ENCODE data around the gene GPR137B.

GPR137B gene

DNA sequence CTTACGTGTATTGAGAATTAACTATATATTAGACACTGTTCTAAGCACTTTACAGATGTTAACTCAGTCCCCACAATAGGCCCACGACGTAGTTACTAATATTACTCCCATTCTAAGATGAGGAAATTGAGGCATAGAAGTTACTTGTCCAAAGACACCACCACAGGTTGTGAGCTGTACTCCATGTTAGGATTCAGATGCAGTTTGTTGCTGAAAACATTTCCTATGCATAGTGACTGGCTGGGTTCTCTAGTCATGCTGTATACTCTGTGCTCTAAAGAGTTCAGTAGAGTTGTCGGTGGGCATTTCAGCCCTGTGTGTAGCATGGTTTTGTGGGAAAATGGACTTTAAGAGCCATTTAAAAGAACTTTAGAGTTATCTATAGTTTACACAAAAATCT is 65.2 kb downstream of the GPR137B start:
- in situ Hi-C loops (cut with MboI; ENCODE audit: low sequenced_read_pairs, unreplicated experiment), result no loop called here
- no peak for TF ChIP-seq CTCF (IDR thresholded peaks at IDR 0.05; ENCODE audit: borderline replicate concordance, control extremely low read depth, extremely low read depth, insufficient read depth, missing control alignments)
- no peak for DNase-seq (ENCODE audit: low spot score)

- in situ Hi-C loops (cut with MboI; ENCODE audit: low sequenced_read_pairs, unreplicated experiment), result no loop called here
- DNase-seq (ENCODE audit: low spot score), result no peak
- TF ChIP-seq CTCF (IDR thresholded peaks at IDR 0.05; ENCODE audit: borderline replicate concordance, control extremely low read depth, extremely low read depth, insufficient read depth, missing control alignments), result no peak
Observed at GRCh38 chr1:236209185-236209584, 66.8 kb downstream of the GPR137B start.

DNA sequence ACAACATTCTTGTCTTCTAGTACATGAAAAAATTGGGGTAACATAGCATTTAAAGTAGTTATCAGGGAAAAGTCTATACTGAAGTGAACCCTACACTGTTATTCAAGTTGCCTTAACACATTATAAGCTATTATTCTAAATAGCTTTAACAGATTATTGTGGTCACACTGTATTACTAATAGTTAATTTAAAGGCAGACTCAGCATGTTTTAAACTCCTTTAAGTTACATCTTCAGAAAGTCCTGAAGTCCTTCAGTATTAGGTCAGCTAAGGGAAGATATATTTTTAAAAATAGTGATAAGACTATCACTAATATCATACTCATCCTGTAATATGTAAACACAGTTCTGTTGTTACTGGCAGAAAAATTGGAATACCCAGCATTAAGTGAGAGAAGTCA is 67.4 kb downstream of the GPR137B start:
- in situ Hi-C loops (cut with MboI; ENCODE audit: low sequenced_read_pairs, unreplicated experiment), result no loop called here

DNA sequence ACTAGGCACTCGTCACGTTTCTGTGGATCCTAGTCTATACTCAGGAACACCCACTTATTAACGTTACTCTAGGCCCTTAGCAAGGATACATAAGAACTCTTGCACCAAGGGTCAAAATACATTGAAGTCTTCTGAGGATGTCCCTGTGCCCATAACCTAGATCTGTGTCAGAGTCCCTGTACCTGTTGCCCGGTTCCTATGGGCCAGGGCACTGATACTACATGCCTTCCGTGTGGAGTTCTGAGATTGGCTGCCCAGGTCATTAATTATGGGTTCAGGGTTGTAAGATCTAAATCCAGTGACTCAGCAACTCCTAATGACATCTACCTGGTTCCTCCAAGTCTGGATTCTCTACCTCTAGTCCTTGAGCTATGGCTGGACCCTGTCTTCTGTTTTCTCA is 69.5 kb downstream of the GPR137B start:
- no peak for DNase-seq (ENCODE audit: low spot score)
- in situ Hi-C loops (cut with MboI; ENCODE audit: low sequenced_read_pairs, unreplicated experiment), result no loop called here
- no peak for TF ChIP-seq CTCF (IDR thresholded peaks at IDR 0.05; ENCODE audit: borderline replicate concordance, control extremely low read depth, extremely low read depth, insufficient read depth, missing control alignments)

More for the DNA sequence above, 67.4 kb downstream of the GPR137B start:
- no peak for TF ChIP-seq CTCF (IDR thresholded peaks at IDR 0.05; ENCODE audit: borderline replicate concordance, control extremely low read depth, extremely low read depth, insufficient read depth, missing control alignments)
- DNase-seq (ENCODE audit: low spot score), result no peak

GRCh38 chr1:236213534-236213933 is 71.2 kb downstream of the GPR137B start:
- in situ Hi-C loops (cut with MboI; ENCODE audit: low sequenced_read_pairs, unreplicated experiment), result no loop called here
- no peak for TF ChIP-seq CTCF (IDR thresholded peaks at IDR 0.05; ENCODE audit: borderline replicate concordance, control extremely low read depth, extremely low read depth, insufficient read depth, missing control alignments)
- DNase-seq (ENCODE audit: low spot score), result no peak

DNA sequence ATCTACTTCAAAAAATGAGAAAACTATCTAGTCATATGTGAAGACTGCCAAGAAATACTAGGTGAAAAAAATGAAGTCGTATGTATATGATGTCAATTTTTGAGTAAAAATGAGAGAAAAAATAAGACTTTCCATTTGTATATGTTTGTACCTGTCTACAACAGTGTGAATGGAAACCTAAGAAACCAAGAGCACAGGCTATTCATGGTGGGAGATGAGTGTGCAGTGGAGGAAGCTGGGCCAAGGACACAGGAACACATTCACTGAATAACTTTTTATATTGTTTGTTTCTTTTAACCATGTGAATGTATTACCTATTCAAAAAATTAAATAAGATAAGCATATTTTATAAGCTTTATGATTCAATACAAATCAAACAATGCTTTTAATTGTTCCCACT is 72.4 kb downstream of the GPR137B start:
- in situ Hi-C loops (cut with MboI; ENCODE audit: low sequenced_read_pairs, unreplicated experiment), result no loop called here
- DNase-seq (ENCODE audit: low spot score), result no peak
- TF ChIP-seq CTCF (IDR thresholded peaks at IDR 0.05; ENCODE audit: borderline replicate concordance, control extremely low read depth, extremely low read depth, insufficient read depth, missing control alignments), result no peak

- no peak for TF ChIP-seq CTCF (IDR thresholded peaks at IDR 0.05; ENCODE audit: borderline replicate concordance, control extremely low read depth, extremely low read depth, insufficient read depth, missing control alignments)
- in situ Hi-C loops (cut with MboI; ENCODE audit: low sequenced_read_pairs, unreplicated experiment), result no loop called here
- DNase-seq (ENCODE audit: low spot score), result no peak
Observed at GRCh38 chr1:236220473-236220872, 78.1 kb downstream of the GPR137B start.

Data from GM13976 (cell line).